AG09319 (cell line): Measurements from ENCODE around the gene PTPRT.
A peak's percentile ranks its signal among the peaks of the same experiment; 100 is the strongest.

Experiments used
- DNase-seq: peaks from one replicate; pipeline ENCODE4 v3.0.0-alpha.2; 2010; ENCODE audit warnings: low read depth; ENCODE audit errors: extremely low read depth
- CTCF ChIP-seq: IDR thresholded peaks from 2 replicates; pipeline ENCODE4 v1.5.1; 2011; ENCODE audit warnings: low read depth, mild to moderate bottlenecking, inconsistent platforms, low read length, moderate library complexity

Gene PTPRT

GRCh38 chr20:43194137-43194536, 4.4 kb upstream of the PTPRT start:
- TF ChIP-seq CTCF: no peak
- no peak for DNase-seq

GRCh38 chr20:43193443-43193842, 3.7 kb upstream of the PTPRT start:
- TF ChIP-seq CTCF: no peak
- DNase-seq: no peak

GRCh38 chr20:43191946-43192863, 2.5 kb upstream of the PTPRT start:
- peak; percentile 16 for TF ChIP-seq CTCF
- no peak for DNase-seq

GRCh38 chr20:43191143-43191542, 1.4 kb upstream of the PTPRT start:
- no peak for DNase-seq
- no peak for TF ChIP-seq CTCF

- no peak for DNase-seq
- TF ChIP-seq CTCF: no peak
These were observed 737 bp upstream of the PTPRT start for GRCh38 chr20:43190332-43190953.

- no peak for DNase-seq
- TF ChIP-seq CTCF: no peak
These were observed 699 bp downstream of the PTPRT start for GRCh38 chr20:43188861-43189553.

GRCh38 chr20:43188234-43188653, 1.5 kb downstream of the PTPRT start:
- DNase-seq: no peak
- no peak for TF ChIP-seq CTCF
